Measurements from ENCODE around the gene ANKRD33B. TPM values are rescaled to one million over a fixed set of nuclear protein-coding genes. Genes with fewer than 3 reads are reported as not detected.
"Not testable (repeated sequence)": the region's sequence is repeated elsewhere in the genome, so short reads cannot be mapped to it uniquely, and the experiment has no call there.

Gene ANKRD33B
- total RNA-seq, 1 donor from 2014 or later: 31.1 TPM

DNA sequence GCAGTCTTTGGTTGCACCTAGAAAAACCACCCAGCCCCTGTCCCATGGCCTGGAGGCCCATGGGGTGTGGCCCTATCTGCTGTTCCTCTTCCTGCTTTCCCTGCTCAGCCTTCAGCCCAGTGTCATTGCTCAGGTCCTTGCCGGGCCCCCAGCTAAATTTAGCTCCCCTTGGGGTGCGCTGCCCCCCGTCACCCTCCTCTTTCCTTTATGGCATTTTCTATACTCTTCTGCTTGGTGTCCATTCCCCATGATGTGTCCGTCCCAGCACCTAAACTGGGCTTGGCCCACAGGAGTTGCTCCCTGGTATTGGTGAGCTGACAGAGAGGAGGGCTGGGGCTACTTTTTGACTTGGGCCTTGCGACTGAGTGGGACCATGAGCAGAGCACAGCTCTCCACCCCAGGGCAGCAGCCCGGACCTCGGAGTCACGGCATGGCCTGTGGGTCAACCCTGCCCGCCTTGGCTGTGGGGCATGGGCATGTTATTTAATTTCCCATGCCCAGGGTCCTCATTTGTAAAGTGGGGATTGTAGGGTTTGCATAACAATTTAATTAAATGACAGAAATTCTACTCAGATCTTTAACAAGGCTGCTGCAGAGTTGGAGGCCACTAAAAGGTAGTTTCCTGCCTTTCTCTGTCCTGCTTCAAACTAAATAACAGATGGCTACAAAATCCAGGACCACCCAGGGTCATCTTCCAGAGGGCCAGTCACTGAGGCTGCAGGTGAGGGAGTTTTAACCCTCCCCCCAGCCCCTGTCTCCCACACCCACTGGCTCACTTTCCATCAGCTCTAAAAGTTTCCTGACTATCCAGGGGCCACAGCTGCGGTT is 99.0 kb downstream of the ANKRD33B start:
- intact Hi-C loops (cut with micrococcal nuclease): no loop called here
- DNase-seq (ENCODE audit: low spot score): no peak
- Mint-ChIP-seq H3K36me3 (ENCODE audit: low read depth) (no peaks in the 10 kb centered on the region), H3K9me3 (no peaks in the 10 kb centered on the region), H3K27ac (no peak overlapping the region), H3K27me3 (ENCODE audit: low read depth) (no peaks in the 10 kb centered on the region), H3K4me1 (ENCODE audit: low read depth) (no peaks in the 10 kb centered on the region), H3K4me3 (ENCODE audit: low read depth) (no peak overlapping the region)

DNA sequence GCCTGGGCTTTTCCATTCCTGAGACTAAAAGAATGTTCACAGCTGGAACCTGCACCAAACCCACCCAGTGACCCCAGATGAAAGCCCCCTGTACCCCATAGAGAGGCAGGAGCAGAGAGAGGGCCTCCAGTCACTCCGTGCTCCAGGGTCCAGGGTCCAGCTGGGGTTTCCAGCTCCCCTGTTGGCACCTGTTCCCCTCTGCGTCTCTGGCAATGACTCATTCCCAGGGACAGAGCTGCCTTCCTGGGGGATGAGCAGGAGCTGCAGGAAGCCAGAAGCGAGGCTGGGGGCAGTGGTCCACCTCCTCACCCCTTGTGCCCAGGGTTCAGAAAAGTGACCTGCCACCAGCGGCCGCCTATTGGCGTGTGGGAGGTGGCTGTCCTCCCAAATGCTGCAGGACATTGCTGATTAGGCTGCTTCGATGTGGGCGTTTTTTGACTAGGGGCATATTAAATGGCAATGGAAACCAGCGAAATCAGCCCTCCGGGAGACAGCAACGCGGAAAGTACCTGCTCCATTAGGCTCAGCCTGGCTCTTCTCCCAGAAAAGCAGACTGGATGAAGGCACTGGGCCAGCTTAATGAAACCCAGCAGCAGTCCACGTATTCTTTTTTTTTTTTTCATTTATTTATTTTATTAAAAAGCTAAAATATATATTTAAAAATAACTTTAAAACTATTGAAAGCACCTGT is 99.8 kb downstream of the ANKRD33B start:
- Mint-ChIP-seq H3K9me3 (no peaks in the 10 kb centered on the region), H3K4me1 (ENCODE audit: low read depth) (no peaks in the 10 kb centered on the region), H3K27me3 (ENCODE audit: low read depth) (no peaks in the 10 kb centered on the region), H3K36me3 (ENCODE audit: low read depth) (no peaks in the 10 kb centered on the region), H3K27ac (no peak overlapping the region), H3K4me3 (ENCODE audit: low read depth) (no peak overlapping the region)
- DNase-seq (ENCODE audit: low spot score): no peak
- intact Hi-C loops (cut with micrococcal nuclease): no loop called here

DNA sequence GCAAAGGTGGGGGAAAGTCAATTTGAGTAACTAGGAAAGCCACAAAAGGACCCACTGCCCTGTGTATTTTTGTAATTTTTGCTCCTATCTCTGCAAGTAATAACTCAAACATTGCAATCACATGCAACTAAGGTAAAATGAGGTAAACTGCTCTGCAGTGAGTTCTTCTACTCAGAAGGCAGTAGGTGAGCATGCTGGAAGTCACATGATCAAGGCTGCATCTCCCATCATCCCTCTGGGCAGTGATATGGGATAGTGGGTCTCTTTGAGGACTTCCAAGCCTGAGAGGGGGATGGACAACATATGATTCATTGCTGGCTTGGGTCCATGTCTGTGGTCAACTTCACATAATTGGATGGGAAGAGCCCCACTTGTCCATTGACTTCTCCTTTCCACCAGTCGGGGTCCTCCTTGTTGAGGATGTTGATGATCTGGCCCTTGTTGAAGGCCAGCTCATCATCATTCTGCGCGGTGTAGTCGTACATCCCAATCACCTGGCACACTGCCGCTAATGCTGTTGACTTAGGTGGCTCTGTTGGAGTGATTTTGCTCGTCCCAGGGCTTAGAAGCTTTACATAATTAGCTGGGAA is 100.4 kb downstream of the ANKRD33B start:
- H3K4me3 Mint-ChIP-seq (ENCODE audit: low read depth); H3K27ac Mint-ChIP-seq; intact Hi-C loops (cut with micrococcal nuclease); H3K27me3 Mint-ChIP-seq (ENCODE audit: low read depth); DNase-seq (ENCODE audit: low spot score); H3K9me3 Mint-ChIP-seq; H3K36me3 Mint-ChIP-seq (ENCODE audit: low read depth); H3K4me1 Mint-ChIP-seq (ENCODE audit: low read depth): not testable (repeated sequence)

DNA sequence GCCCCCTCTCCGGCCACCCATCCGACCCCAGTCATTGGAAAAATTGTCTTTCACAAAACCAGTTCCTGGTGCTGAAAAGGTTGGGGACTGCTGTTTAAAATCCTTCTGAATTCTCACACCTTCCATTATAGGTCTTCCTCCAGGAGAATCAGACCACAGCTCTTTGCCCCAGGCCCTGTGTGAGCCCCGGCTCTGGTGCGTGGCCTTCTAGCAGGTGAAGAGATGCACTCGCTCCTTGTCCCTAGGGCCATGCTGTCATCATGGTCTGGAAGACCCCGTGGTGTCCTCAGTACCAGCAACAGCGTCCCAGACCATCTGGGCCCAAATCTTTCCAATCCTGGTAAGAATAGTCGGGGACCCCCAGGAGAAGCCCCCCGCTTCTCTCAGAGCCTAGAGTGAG is 101.9 kb downstream of the ANKRD33B start:
- Mint-ChIP-seq H3K4me1 (ENCODE audit: low read depth) (no peaks in the 10 kb centered on the region), H3K27me3 (ENCODE audit: low read depth) (peaks cover 1% of the 10 kb centered on the region), H3K9me3 (no peaks in the 10 kb centered on the region), H3K36me3 (ENCODE audit: low read depth) (no peaks in the 10 kb centered on the region), H3K27ac (no peak overlapping the region), H3K4me3 (ENCODE audit: low read depth) (no peak overlapping the region)
- DNase-seq (ENCODE audit: low spot score): no peak
- intact Hi-C loops (cut with micrococcal nuclease): no loop called here

DNA sequence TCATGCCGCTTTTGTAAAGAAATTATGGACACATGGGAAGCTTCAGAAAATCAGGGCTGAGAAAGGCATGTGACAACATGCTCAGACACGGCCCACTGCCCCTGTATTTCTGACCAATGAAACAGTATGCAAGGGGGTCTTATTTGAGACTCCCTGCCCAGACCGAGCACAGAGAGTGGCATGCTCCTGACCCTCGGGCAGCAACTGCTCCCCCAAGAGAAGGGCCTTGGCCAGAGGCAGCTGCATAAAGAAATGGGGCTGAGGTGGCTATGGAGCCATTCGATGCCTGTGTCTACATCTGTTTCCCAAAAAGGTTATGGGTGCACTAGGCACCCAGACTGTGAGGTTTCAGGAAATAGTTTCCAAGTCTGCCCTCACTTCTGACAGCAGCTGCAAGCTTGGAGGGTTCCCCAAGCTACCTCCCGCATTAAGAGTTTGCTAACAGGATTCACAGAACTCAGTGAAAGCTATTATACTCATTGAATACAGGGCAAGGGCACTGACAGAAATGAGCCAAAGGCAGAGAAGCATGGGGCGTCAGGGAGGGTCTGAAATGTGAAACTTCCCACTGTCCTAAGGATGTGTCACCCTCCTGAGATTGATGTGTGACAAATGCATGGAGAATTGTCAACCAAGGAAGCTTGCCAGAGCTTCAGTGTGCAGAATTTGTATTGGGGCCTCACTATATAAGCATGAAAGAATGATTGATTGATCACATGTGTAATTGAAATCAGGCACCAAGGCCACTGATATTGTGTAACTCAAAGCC is 102.8 kb downstream of the ANKRD33B start:
- Mint-ChIP-seq H3K9me3 (no peaks in the 10 kb centered on the region), H3K27ac (no peak overlapping the region), H3K4me1 (ENCODE audit: low read depth) (no peaks in the 10 kb centered on the region), H3K4me3 (ENCODE audit: low read depth) (no peak overlapping the region), H3K27me3 (ENCODE audit: low read depth) (peaks cover 3% of the 10 kb centered on the region), H3K36me3 (ENCODE audit: low read depth) (no peaks in the 10 kb centered on the region)
- DNase-seq (ENCODE audit: low spot score): no peak
- intact Hi-C loops (cut with micrococcal nuclease): no loop called here

DNA sequence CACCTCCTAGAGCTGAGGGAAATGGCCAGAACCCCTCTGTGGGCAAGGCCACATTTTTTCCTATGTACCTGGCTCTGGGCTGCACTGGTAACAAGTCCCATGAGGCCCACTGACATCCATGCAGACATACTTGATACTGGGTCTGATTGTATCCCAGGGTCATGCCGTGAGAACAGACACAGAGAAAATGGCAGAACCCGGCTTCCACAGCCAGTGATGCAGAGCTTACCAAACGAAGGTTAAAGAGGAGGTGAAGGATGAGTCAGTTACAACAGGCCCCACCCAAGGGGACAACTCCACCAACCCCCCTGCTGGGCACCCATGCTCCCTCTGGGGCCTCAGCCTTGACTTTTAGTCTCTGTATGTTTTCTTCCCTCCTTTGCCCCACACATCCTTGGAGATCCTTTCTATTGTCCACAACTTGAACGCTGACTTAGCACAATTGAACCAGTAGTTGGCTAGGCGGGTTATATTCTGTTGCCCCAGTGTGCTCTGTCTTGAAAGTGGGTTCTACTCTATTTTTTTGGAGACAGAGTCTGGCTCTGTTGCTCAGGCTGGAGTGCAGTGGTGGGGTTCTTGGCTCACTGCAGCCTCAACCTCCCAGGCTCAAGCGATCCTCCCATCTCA is 103.7 kb downstream of the ANKRD33B start:
- Mint-ChIP-seq H3K9me3 (no peaks in the 10 kb centered on the region), H3K4me3 (ENCODE audit: low read depth) (no peak overlapping the region), H3K27me3 (ENCODE audit: low read depth) (peaks cover 3% of the 10 kb centered on the region), H3K4me1 (ENCODE audit: low read depth) (no peaks in the 10 kb centered on the region), H3K27ac (no peak overlapping the region), H3K36me3 (ENCODE audit: low read depth) (no peaks in the 10 kb centered on the region)
- DNase-seq (ENCODE audit: low spot score): no peak
- intact Hi-C loops (cut with micrococcal nuclease): no loop called here

DNA sequence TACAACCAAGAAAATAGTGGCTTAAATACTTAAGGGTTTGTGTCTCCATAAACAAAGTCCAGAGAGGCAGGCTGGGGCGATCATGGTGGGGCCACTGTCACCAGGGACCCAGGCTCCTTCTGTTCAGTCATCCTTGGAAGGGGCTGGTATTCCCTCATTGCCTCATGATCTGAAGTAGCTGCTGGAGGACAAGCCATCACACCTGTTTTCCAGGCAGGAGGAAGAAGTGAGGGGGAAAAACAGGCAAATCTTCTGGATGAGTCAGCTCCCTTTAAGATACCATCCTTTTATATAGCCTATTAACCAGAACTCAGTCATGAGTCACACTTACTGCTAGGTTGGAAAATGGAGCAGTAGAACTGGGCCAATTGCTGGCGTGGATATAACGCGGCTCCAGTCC is 104.8 kb downstream of the ANKRD33B start:
- no peak overlapping the region for H3K4me3 Mint-ChIP-seq (ENCODE audit: low read depth)
- H3K9me3 Mint-ChIP-seq: no peaks in the 10 kb centered on the region
- H3K27me3 Mint-ChIP-seq (ENCODE audit: low read depth): peaks cover 3% of the 10 kb centered on the region
- H3K36me3 Mint-ChIP-seq (ENCODE audit: low read depth): no peaks in the 10 kb centered on the region
- intact Hi-C loops (cut with micrococcal nuclease): no loop called here
- H3K27ac Mint-ChIP-seq: no peak overlapping the region
- no peaks in the 10 kb centered on the region for H3K4me1 Mint-ChIP-seq (ENCODE audit: low read depth)
- no peak for DNase-seq (ENCODE audit: low spot score)

DNA sequence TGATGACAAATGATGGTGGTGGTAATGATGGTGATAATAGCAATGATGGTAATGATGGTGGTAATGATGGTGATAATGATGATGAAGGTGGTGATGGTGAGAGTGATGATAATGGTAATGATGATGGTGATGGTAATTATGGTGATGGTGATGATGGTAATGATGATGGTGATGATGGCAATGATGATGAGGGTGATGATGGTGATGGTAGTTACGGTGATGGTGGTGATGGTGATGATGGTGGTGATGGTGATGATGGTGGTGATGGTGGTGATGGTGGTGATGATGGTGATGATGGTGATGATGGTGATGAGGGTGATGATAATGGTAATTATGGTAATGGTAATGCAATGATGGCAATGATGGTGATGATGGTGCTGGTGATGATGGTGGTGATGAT is 106.1 kb downstream of the ANKRD33B start:
- Mint-ChIP-seq H3K27me3 (ENCODE audit: low read depth) (peaks cover 3% of the 10 kb centered on the region), H3K4me1 (ENCODE audit: low read depth) (no peaks in the 10 kb centered on the region), H3K36me3 (ENCODE audit: low read depth) (no peaks in the 10 kb centered on the region), H3K27ac (no peak overlapping the region), H3K4me3 (ENCODE audit: low read depth) (no peak overlapping the region), H3K9me3 (no peaks in the 10 kb centered on the region)
- no peak for DNase-seq (ENCODE audit: low spot score)
- intact Hi-C loops (cut with micrococcal nuclease): no loop called here

DNA sequence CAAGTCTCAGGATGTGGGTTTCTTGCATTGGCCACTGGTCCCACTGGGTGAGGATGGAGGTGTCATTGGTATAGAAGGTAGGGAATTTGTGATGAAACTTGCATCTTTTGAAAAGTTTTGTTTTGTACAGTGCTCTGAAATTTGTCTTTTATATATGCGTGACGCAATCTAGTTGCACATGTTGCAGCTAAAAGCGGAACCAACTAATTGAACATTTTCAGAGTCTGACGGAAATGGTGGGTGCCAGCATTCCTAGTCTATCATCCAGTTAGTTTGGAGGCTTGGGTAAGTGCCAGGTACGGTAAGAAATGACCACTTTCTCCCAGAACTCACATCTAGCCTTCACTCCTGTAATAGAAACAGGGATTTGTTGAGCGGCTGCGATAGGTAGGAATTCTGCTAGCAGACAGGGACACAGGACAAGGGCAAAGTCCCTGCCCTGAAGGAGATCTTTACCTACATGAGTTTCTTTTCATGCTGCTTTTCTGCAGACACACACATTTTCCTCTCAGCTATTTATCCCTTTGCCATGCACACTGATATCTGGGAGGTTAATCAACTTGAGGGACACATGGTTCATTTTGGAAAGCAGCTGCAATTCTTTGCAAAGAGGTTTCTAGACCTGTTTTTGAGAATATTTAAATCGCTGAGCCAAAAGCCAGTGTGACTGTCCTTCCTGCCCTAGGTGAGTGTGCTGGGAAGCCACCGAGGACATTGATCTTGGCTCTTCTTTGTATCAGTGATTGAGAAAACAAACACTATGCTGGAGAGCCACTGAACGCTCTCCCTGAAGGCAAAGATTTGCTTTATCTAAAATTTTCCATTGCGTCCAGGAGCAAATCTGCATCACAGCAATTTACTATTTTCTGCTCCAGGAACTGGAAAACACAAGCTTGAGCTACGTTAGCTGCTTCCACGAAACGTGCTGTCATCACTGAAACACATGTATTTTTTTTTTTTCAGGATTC is 107.5 kb downstream of the ANKRD33B start:
- H3K4me1 Mint-ChIP-seq (ENCODE audit: low read depth): no peaks in the 10 kb centered on the region
- no peaks in the 10 kb centered on the region for H3K36me3 Mint-ChIP-seq (ENCODE audit: low read depth)
- no peaks in the 10 kb centered on the region for H3K9me3 Mint-ChIP-seq
- no peak overlapping the region for H3K27ac Mint-ChIP-seq
- peaks cover 3% of the 10 kb centered on the region for H3K27me3 Mint-ChIP-seq (ENCODE audit: low read depth)
- no peak for DNase-seq (ENCODE audit: low spot score)
- intact Hi-C loops (cut with micrococcal nuclease): no loop called here
- no peak overlapping the region for H3K4me3 Mint-ChIP-seq (ENCODE audit: low read depth)

DNA sequence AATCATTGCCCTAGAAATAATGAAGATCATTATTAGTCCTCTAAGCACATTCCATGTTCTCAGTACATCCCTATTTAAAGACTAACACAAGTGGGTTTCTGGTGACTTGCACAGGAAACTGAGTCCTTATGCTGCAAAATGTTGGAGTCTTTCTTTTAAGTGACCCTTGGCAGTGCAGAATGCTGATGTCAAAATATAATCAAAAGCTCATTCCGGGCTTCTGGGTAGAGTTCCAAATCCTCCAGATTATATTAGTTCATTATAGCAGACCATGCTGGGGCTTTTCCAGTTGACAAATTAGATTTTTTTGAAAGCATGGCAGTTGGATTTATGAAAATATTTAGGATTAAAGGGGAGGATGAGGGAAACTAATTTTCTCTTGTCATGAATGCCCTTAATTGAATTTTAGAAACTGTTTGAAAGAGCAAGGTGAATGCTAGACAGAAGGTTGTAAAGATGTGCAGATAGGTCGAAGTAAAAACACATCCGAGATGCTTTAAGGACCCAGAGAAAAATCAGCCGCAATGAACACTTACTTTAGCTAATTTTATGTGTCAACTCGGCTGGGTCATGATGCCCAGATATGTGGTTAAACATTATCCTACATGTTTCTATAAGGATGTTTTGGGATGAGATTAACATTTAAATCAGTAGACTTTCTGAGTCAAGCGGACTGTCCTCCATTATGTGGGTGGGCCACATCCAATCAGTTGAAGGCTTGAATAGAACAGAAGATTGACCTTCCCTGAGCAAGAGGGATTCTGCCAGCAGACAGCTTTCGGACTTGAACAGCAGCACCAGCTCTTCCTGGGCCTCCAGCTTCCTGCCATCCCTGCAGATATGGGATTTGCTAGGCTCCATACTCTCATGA is 108.5 kb downstream of the ANKRD33B start:
- Mint-ChIP-seq H3K9me3 (no peaks in the 10 kb centered on the region), H3K4me3 (ENCODE audit: low read depth) (no peak overlapping the region)
- intact Hi-C loops (cut with micrococcal nuclease): no loop called here

DNA sequence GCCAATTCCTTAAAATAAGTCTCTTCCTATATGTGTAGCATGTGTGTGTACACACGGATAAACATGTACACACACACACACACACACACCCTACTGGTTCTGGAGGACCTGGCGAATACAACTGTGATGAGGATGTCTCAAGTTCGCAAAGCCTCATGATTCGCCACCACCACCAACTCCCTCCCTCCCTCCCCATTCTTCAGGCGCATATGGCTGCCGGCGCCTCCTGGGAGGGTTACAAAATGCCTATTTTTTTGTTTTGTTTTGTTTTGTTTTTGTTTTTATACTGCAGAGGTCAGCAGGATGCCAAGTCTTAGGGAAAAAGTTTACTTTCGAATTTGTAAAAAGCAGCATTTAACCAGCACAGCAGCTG is 109.1 kb downstream of the ANKRD33B start:
- Mint-ChIP-seq H3K27me3 (ENCODE audit: low read depth) (peaks cover 3% of the 10 kb centered on the region), H3K4me3 (ENCODE audit: low read depth) (no peak overlapping the region), H3K4me1 (ENCODE audit: low read depth) (no peaks in the 10 kb centered on the region), H3K27ac (no peak overlapping the region), H3K9me3 (no peaks in the 10 kb centered on the region), H3K36me3 (ENCODE audit: low read depth) (peaks cover 14% of the 10 kb centered on the region)
- no peak for DNase-seq (ENCODE audit: low spot score)
- intact Hi-C loops (cut with micrococcal nuclease): no loop called here

More for the DNA sequence above, 108.5 kb downstream of the ANKRD33B start:
- H3K4me1 Mint-ChIP-seq (ENCODE audit: low read depth): no peaks in the 10 kb centered on the region
- peaks cover 8% of the 10 kb centered on the region for H3K36me3 Mint-ChIP-seq (ENCODE audit: low read depth)
- peaks cover 3% of the 10 kb centered on the region for H3K27me3 Mint-ChIP-seq (ENCODE audit: low read depth)
- DNase-seq (ENCODE audit: low spot score): no peak
- H3K27ac Mint-ChIP-seq: no peak overlapping the region

All from activated T-helper 2 cell treated with anti-CD3 and anti-CD28 coated beads, Interferon-gamma antibody, Interleukin-2, Interleukin-4, amounts not matched to agents 10 μg/mL and 5 μg/mL and 100 μg/mL, durations not matched to agents 14 hours and 24 hours and 36 hours (primary cell).